ENCODE results near the gene EDNRA.

The EDNRA gene

DNA sequence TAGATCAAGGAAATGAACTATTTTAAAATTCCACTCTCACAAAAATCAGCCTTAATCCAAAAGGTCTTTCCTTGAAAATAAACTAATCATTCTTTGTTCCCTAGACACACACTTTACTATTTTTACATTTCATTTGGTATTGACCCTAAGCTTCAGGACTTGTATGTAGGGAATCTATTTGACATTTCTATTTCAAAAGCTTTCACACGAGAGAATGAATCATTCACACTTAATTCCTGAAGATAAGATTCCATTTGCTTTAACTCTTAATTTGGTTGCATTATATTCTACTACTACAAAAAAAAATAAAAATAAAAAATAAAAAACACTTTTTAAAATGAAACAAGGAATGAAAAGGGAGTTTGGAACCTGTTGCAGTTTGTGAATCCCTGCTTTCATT lies 43.7 kb downstream of the EDNRA start:
- no peak for DNase-seq (ENCODE audit: extremely low spot score)
- POLR2A ChIA-PET: interaction anchor here (0.7 kb wide), 1 partner anchor 444 kb away, joined by 3 read pairs; no protein-coding TSS in a partner anchor
- no peak for TF ChIP-seq ARNT (IDR thresholded peaks at IDR 0.05)
- TF ChIP-seq ELF4 (IDR thresholded peaks at IDR 0.05): no peak
- no peak for TF ChIP-seq HDGF (IDR thresholded peaks at IDR 0.05; ENCODE audit: borderline replicate concordance)
- TF ChIP-seq SUZ12 (IDR thresholded peaks at IDR 0.05): no peak
- CTCF ChIA-PET: interaction anchor here (0.6 to 1.1 kb wide), 2 partner anchors 9 to 1914 kb away, joined by 3 to 4 read pairs; no protein-coding TSS in a partner anchor

- ChIA-PET POLR2A (no interaction called here), CTCF (interaction anchor here (0.7 to 1.2 kb wide), 4 partner anchors 9 to 199 kb away, joined by 3 to 4 read pairs (median 4); no protein-coding TSS in a partner anchor)
- TF ChIP-seq L3MBTL2 (conservative IDR thresholded peaks at IDR 0.05) (no peak), SUZ12 (IDR thresholded peaks at IDR 0.05) (no peak), ELF4 (IDR thresholded peaks at IDR 0.05) (no peak)
- DNase-seq (ENCODE audit: extremely low spot score): no peak
Observed at GRCh38 chr4:147525494-147526271, 44.8 kb downstream of the EDNRA start.

GRCh38 chr4:147526272-147526654 lies 45.4 kb downstream of the EDNRA start:
- ChIA-PET CTCF (interaction anchor here (1.2 kb wide), 1 partner anchor 9 kb away, joined by 3 read pairs; no protein-coding TSS in a partner anchor), POLR2A (no interaction called here)
- peak; percentile 31 for DNase-seq (ENCODE audit: extremely low spot score)
- TF ChIP-seq FOXK2 (IDR thresholded peaks at IDR 0.05) (no peak), TARDBP (IDR thresholded peaks at IDR 0.05) (no peak), SP1 (IDR thresholded peaks at IDR 0.05) (no peak), FOXM1 (IDR thresholded peaks at IDR 0.05; ENCODE audit: borderline replicate concordance) (no peak), HDGF (IDR thresholded peaks at IDR 0.05; ENCODE audit: borderline replicate concordance) (no peak), SUZ12 (IDR thresholded peaks at IDR 0.05) (no peak), BHLHE40 (IDR thresholded peaks at IDR 0.05; ENCODE audit: borderline replicate concordance) (no peak)

- no peak for TF ChIP-seq TARDBP (IDR thresholded peaks at IDR 0.05)
- no peak for TF ChIP-seq SUZ12 (IDR thresholded peaks at IDR 0.05)
- TF ChIP-seq LEF1 (IDR thresholded peaks at IDR 0.05; ENCODE audit: borderline replicate concordance): no peak
- TF ChIP-seq SP1 (IDR thresholded peaks at IDR 0.05): no peak
- TF ChIP-seq BHLHE40 (IDR thresholded peaks at IDR 0.05; ENCODE audit: borderline replicate concordance): no peak
- no peak for TF ChIP-seq FOXA1 (IDR thresholded peaks at IDR 0.05)
- no peak for TF ChIP-seq CTBP1 (IDR thresholded peaks at IDR 0.05; ENCODE audit: borderline replicate concordance)
- CTCF ChIA-PET: interaction anchor here (1.4 to 2.0 kb wide), 2 partner anchors 9 to 339 kb away, joined by 3 to 8 read pairs; no protein-coding TSS in a partner anchor
Observed at GRCh38 chr4:147528054-147528453, 47.2 kb downstream of the EDNRA start.

DNA sequence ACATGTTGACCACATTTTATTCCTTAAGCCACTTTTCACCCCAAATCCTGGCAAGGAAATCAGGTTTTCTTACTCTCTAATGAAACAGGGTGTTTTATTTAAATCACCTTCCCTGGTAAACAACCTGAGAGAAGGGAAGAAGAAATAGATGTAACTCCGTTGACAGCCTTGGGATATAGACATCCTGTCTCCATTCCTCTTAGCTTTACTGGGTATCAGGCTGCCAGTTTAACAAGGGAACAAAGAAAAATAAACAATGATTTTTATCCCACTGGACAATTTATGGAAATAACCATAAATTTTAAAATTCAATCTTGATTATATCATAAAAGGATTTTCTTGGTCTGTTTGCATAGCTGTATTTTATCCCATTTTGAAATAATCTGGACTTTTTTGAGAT lies 49.2 kb downstream of the EDNRA start:
- POLR2A ChIA-PET: no interaction called here
- TF ChIP-seq CTBP1 (IDR thresholded peaks at IDR 0.05; ENCODE audit: borderline replicate concordance) (peak; percentile 35; the same call in 1 of the 2 replicates), LEF1 (IDR thresholded peaks at IDR 0.05; ENCODE audit: borderline replicate concordance) (no peak), NFRKB (IDR thresholded peaks at IDR 0.05) (no peak), PKNOX1 (IDR thresholded peaks at IDR 0.05) (peak; percentile 89)
- CTCF ChIA-PET: interaction anchor here (0.6 to 1.0 kb wide), 2 partner anchors 11 to 60 kb away, joined by 3 to 6 read pairs; no protein-coding TSS in a partner anchor
- DNase-seq (ENCODE audit: extremely low spot score): no peak

More at GRCh38 chr4:147528054-147528453, 47.2 kb downstream of the EDNRA start:
- DNase-seq (ENCODE audit: extremely low spot score): no peak
- POLR2A ChIA-PET: no interaction called here

DNA sequence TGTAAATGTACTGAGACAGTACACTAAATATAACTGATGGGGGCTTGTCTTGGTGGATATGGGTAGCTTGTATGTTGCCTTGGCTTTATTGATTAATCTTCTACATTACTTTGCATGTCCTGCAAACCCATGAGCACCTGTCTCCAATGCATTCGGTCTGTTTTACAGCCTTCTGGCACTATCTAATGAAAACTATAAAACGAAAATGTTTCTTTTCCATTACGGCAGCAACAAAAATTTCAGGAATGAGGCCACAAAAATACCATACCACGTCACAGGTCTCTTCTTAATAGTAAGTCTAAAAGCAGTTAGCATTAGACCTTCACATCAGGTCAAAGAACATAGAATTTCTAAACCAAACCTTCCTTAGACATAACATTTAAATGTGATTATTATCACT lies 49.8 kb downstream of the EDNRA start:
- ChIA-PET CTCF (interaction anchor here (1.0 kb wide), 1 partner anchor 12 kb away, joined by 6 read pairs; no protein-coding TSS in a partner anchor), POLR2A (no interaction called here)
- no peak for DNase-seq (ENCODE audit: extremely low spot score)
- TF ChIP-seq FOXM1 (IDR thresholded peaks at IDR 0.05; ENCODE audit: borderline replicate concordance) (no peak), ZNF384 (IDR thresholded peaks at IDR 0.05) (no peak)

- POLR2A ChIA-PET: no interaction called here
- no peak for DNase-seq (ENCODE audit: extremely low spot score)
- CTCF ChIA-PET: no interaction called here
- TF ChIP-seq FOXK2 (IDR thresholded peaks at IDR 0.05) (no peak), FOXA1 (IDR thresholded peaks at IDR 0.05) (no peak), ELF4 (IDR thresholded peaks at IDR 0.05) (no peak), PKNOX1 (IDR thresholded peaks at IDR 0.05) (no peak), CTBP1 (IDR thresholded peaks at IDR 0.05; ENCODE audit: borderline replicate concordance) (no peak), ZNF384 (IDR thresholded peaks at IDR 0.05) (no peak), L3MBTL2 (conservative IDR thresholded peaks at IDR 0.05) (no peak), SUZ12 (IDR thresholded peaks at IDR 0.05) (no peak), HDGF (IDR thresholded peaks at IDR 0.05; ENCODE audit: borderline replicate concordance) (no peak), TARDBP (IDR thresholded peaks at IDR 0.05) (no peak), LEF1 (IDR thresholded peaks at IDR 0.05; ENCODE audit: borderline replicate concordance) (no peak), NFRKB (IDR thresholded peaks at IDR 0.05) (no peak), ARNT (IDR thresholded peaks at IDR 0.05) (no peak), FOXM1 (IDR thresholded peaks at IDR 0.05; ENCODE audit: borderline replicate concordance) (no peak), BHLHE40 (IDR thresholded peaks at IDR 0.05; ENCODE audit: borderline replicate concordance) (no peak), SP1 (IDR thresholded peaks at IDR 0.05) (no peak)
Observed at GRCh38 chr4:147532896-147533295, 52.0 kb downstream of the EDNRA start.

Data from HEK293T (cell line).